OCI-LY1 (cell line): ENCODE measurements around the gene FILIP1.

Experiments used
- H2AFZ ChIP-seq: fragments of 200-600 bp; sonication (generic), shearing (Covaris generic); 2 replicates; pipeline ENCODE4 v1.6.0; 2014; ENCODE audit warnings: antibody characterized with exemption, mild to moderate bottlenecking, low read length
- H3F3A ChIP-seq: fragments of 200-600 bp; sonication (generic), shearing (Covaris generic); 2 replicates; pipeline ENCODE4 v1.6.0; 2014; ENCODE audit warnings: mild to moderate bottlenecking, antibody characterized with exemption, low read length, moderate library complexity; ENCODE audit not compliant: insufficient read depth
- H3K27ac ChIP-seq: fragments of 200-600 bp; sonication (generic); 2 replicates; pipeline ENCODE4 v1.5.1; 2014; ENCODE audit warnings: low read length, mixed run types, mild to moderate bottlenecking, low read depth; ENCODE audit not compliant: poor library complexity, severe bottlenecking
- H3K27me3 ChIP-seq: fragments of 200-600 bp; sonication (generic); 2 replicates; pipeline ENCODE4 v1.6.0; 2014; ENCODE audit warnings: antibody characterized with exemption, mild to moderate bottlenecking, low read length, moderate library complexity; ENCODE audit not compliant: insufficient read depth
- H3K36me3 ChIP-seq: fragments of 200-600 bp; sonication (generic); 2 replicates; pipeline ENCODE4 v1.6.1; 2014; ENCODE audit warnings: mild to moderate bottlenecking, antibody characterized with exemption, low read length, moderate library complexity, mixed read lengths; ENCODE audit not compliant: insufficient read depth
- H3K4me1 ChIP-seq: fragments of 200-600 bp; sonication (generic); 2 replicates; pipeline ENCODE4 v1.5.1; 2014; ENCODE audit warnings: mild to moderate bottlenecking, low read length, moderate library complexity; ENCODE audit not compliant: insufficient read depth, severe bottlenecking
- H3K4me2 ChIP-seq: fragments of 200-600 bp; sonication (generic), shearing (Covaris generic); 2 replicates; pipeline ENCODE4 v1.6.1; 2014; ENCODE audit warnings: low read length
- H3K4me3 ChIP-seq: fragments of 200-600 bp; sonication (generic); 2 replicates; pipeline ENCODE4 v1.5.1; 2014; ENCODE audit warnings: low read length, low read depth, mild to moderate bottlenecking, mixed read lengths; ENCODE audit not compliant: poor library complexity, severe bottlenecking
- H3K79me2 ChIP-seq: fragments of 200-600 bp; shearing (Covaris generic); 2 replicates; pipeline ENCODE4 v1.6.1; 2016; ENCODE audit warnings: mixed run types, low read length, mixed read lengths; ENCODE audit not compliant: insufficient read depth
- H3K9ac ChIP-seq: fragments of 200-600 bp; sonication (generic), shearing (Covaris generic); 2 replicates; pipeline ENCODE4 v1.6.1; 2014; ENCODE audit warnings: mild to moderate bottlenecking, low read length, mixed read lengths
- H3K9me2 ChIP-seq: fragments of 200-600 bp; sonication (generic), shearing (Covaris generic); 2 replicates; pipeline ENCODE4 v1.6.1; 2014; ENCODE audit warnings: low read depth, mild to moderate bottlenecking, low read length, mixed read lengths
- H3K9me3 ChIP-seq: fragments of 200-600 bp; shearing (Covaris generic); 2 replicates; pipeline ENCODE4 v1.6.1; 2014; ENCODE audit warnings: low read length, mixed read lengths
- H4K20me1 ChIP-seq: fragments of 200-600 bp; sonication (generic), shearing (Covaris generic); 2 replicates; pipeline ENCODE4 v1.6.0; 2016; ENCODE audit warnings: mild to moderate bottlenecking, low read length; ENCODE audit not compliant: insufficient read depth
- CTCF ChIP-seq: fragments of 200-600 bp; sonication (generic), shearing (Covaris generic); IDR thresholded peaks from 2 replicates; pipeline ENCODE4 v1.5.1; 2017; ENCODE audit warnings: mild to moderate bottlenecking, antibody characterized with exemption, low read length, moderate library complexity, mixed read lengths
- EZH2 ChIP-seq: fragments of 200-600 bp; sonication (generic), shearing (Covaris generic); IDR thresholded peaks from 2 replicates; pipeline ENCODE4 v1.8.0; 2017; ENCODE audit warnings: borderline replicate concordance, mixed run types, mild to moderate bottlenecking, antibody characterized with exemption, low read length, moderate library complexity, mixed read lengths

FILIP1 gene

GRCh38 chr6:75419980-75420379, 73.6 kb downstream of the FILIP1 start:
- Histone ChIP-seq H3K79me2 (no peaks in the 10 kb centered on the region), H3K9ac (no peak overlapping the region), H3K4me1 (no peaks in the 10 kb centered on the region), H3K4me2 (no peak overlapping the region), H3K9me2 (no peaks in the 10 kb centered on the region), H2AFZ (no peak overlapping the region), H3F3A (no peaks in the 10 kb centered on the region), H4K20me1 (no peaks in the 10 kb centered on the region), H3K36me3 (no peaks in the 10 kb centered on the region), H3K27ac (no peak overlapping the region), H3K4me3 (no peak overlapping the region), H3K9me3 (no peaks in the 10 kb centered on the region), H3K27me3 (no peaks in the 10 kb centered on the region)
- no peak for TF ChIP-seq CTCF
- no peak for TF ChIP-seq EZH2

- H3K27me3 ChIP-seq = no peaks in the 10 kb centered on the region
- H3F3A ChIP-seq = no peaks in the 10 kb centered on the region
- H3K36me3 ChIP-seq = no peaks in the 10 kb centered on the region
- no peak overlapping the region for H3K4me3 ChIP-seq
- no peak for TF ChIP-seq CTCF
- no peak for TF ChIP-seq EZH2
- H2AFZ ChIP-seq = no peak overlapping the region
- no peak overlapping the region for H3K4me2 ChIP-seq
- H3K4me1 ChIP-seq = no peaks in the 10 kb centered on the region
- no peaks in the 10 kb centered on the region for H3K9me2 ChIP-seq
- H3K9ac ChIP-seq = no peak overlapping the region
- no peaks in the 10 kb centered on the region for H4K20me1 ChIP-seq
- no peak overlapping the region for H3K27ac ChIP-seq
- no peaks in the 10 kb centered on the region for H3K79me2 ChIP-seq
- no peaks in the 10 kb centered on the region for H3K9me3 ChIP-seq
Measured at GRCh38 chr6:75419416-75419815, 74.2 kb downstream of the FILIP1 start.

- H2AFZ ChIP-seq = no peak overlapping the region
- no peaks in the 10 kb centered on the region for H3K9me2 ChIP-seq
- no peaks in the 10 kb centered on the region for H3K27me3 ChIP-seq
- no peaks in the 10 kb centered on the region for H3K9me3 ChIP-seq
- H3K4me1 ChIP-seq = no peaks in the 10 kb centered on the region
- no peaks in the 10 kb centered on the region for H3F3A ChIP-seq
- no peaks in the 10 kb centered on the region for H3K79me2 ChIP-seq
- no peak overlapping the region for H3K9ac ChIP-seq
- H3K27ac ChIP-seq = no peak overlapping the region
- H3K4me3 ChIP-seq = no peak overlapping the region
- no peaks in the 10 kb centered on the region for H3K36me3 ChIP-seq
- H4K20me1 ChIP-seq = no peaks in the 10 kb centered on the region; the same call in 1 of the 2 replicates
- TF ChIP-seq EZH2 (no peak), CTCF (no peak)
- H3K4me2 ChIP-seq = no peak overlapping the region
Measured at GRCh38 chr6:75418233-75418632, 75.4 kb downstream of the FILIP1 start.
